H1 (cell line): ENCODE data around the gene IRF7. TPM values are rescaled to one million over a fixed set of nuclear protein-coding genes. Genes with fewer than 3 reads are reported as not detected.

Experiments used
- CTCF ChIA-PET: fragments of 300-600 bp; sonication (Branson Sonifier 250); formaldehyde crosslinking; loops from one replicate; lab custom pipeline; 2021; ENCODE audit not compliant: partially characterized antibody; lab: Charles Lee
- POLR2A ChIA-PET: fragments of 300-600 bp; sonication (Branson Sonifier 250); formaldehyde crosslinking; loops from one replicate; lab custom pipeline; 2021; ENCODE audit warnings: inconsistent platforms; ENCODE audit not compliant: partially characterized antibody; lab: Charles Lee
- DNase-seq, 2 experiments: peaks; one replicate each; pipeline versions ENCODE4 v3.0.0 to v3.0.0-alpha.2; 2010 to 2022; ENCODE audit warnings: low spot score in 2 of 2, low read depth in 1 of 2, mixed read lengths in 1 of 2
- FAIRE-seq: peaks from 2 replicates; lab custom pipeline; 2011; peaks lifted over from hg19 to GRCh38; lab: Jason Lieb, UNC
- H2AFZ ChIP-seq: 2 replicates; pipeline ENCODE4 v1.8.1; 2012; ENCODE audit warnings: low read length, inconsistent platforms
- H2AK5ac ChIP-seq: 2 replicates; pipeline ENCODE4 v1.6.1; 2013; ENCODE audit warnings: low read depth, low read length
- H2BK120ac ChIP-seq: replicated peaks from 2 replicates; pipeline ENCODE3; 2013; ENCODE audit warnings: low read depth, low read length, inconsistent platforms
- H2BK12ac ChIP-seq: 2 replicates; pipeline ENCODE4 v1.6.1; 2013; ENCODE audit warnings: low read depth, low read length
- H2BK15ac ChIP-seq: 2 replicates; pipeline ENCODE4 v1.6.1; 2013; ENCODE audit warnings: low read length
- H2BK20ac ChIP-seq: 2 replicates; pipeline ENCODE4 v1.6.1; 2013; ENCODE audit warnings: low read length
- H2BK5ac ChIP-seq: 2 replicates; pipeline ENCODE4 v1.6.1; 2013; ENCODE audit warnings: low read depth, low read length
- H3K14ac ChIP-seq: 2 replicates; pipeline ENCODE4 v1.6.1; 2013; ENCODE audit warnings: inconsistent platforms; ENCODE audit not compliant: insufficient read length
- H3K18ac ChIP-seq: 2 replicates; pipeline ENCODE4 v1.6.1; 2013; ENCODE audit warnings: low read length; ENCODE audit errors: extremely low read depth
- H3K23ac ChIP-seq: 2 replicates; pipeline ENCODE4 v1.6.1; 2013; ENCODE audit warnings: inconsistent platforms; ENCODE audit not compliant: insufficient read length
- H3K23me2 ChIP-seq: 2 replicates; pipeline ENCODE4 v1.6.1; 2013; ENCODE audit warnings: low read depth, low read length
- H3K27ac ChIP-seq: 2 replicates; pipeline ENCODE4 v1.6.1; 2011; ENCODE audit warnings: low read depth, low read length, inconsistent platforms
- H3K27me3 ChIP-seq, 4 experiments: replicated peaks in 1 of 4; 1 replicate in 1 of 4; 2 replicates in 3 of 4; pipeline versions ENCODE4 v1.6.1 to v1.8.1; 2011 to 2013; ENCODE audit warnings: low read length in 3 of 4, mild to moderate bottlenecking in 3 of 4, inconsistent platforms in 2 of 4, mixed read lengths in 2 of 4, moderate library complexity in 1 of 4; ENCODE audit not compliant: control insufficient read depth in 3 of 4, insufficient read depth in 3 of 4; ENCODE audit errors: extremely low read depth in 1 of 4
- H3K36me3 ChIP-seq, 4 experiments: 2 replicates each; pipeline versions ENCODE4 v1.6.1 to v1.8.1; 2011 to 2013; ENCODE audit warnings: mild to moderate bottlenecking in 4 of 4, low read length in 3 of 4, moderate library complexity in 2 of 4, control low read depth in 1 of 4, inconsistent platforms in 1 of 4; ENCODE audit not compliant: insufficient read depth in 4 of 4, control insufficient read depth in 2 of 4
- H3K4ac ChIP-seq: replicated peaks from 2 replicates; pipeline ENCODE3; 2013; ENCODE audit warnings: low read length, low read depth, mixed read lengths, inconsistent platforms; ENCODE audit not compliant: insufficient read length
- H3K4me1 ChIP-seq, 4 experiments: replicated peaks in 1 of 4; 1 replicate in 1 of 4; 2 replicates in 3 of 4; pipeline versions ENCODE4 v1.6.1 to v1.8.1; 2011 to 2013; ENCODE audit warnings: low read length in 3 of 4, inconsistent platforms in 2 of 4, mixed read lengths in 1 of 4; ENCODE audit not compliant: insufficient read depth in 4 of 4, control insufficient read depth in 3 of 4
- H3K4me2 ChIP-seq, 2 experiments: 2 replicates each; pipeline versions ENCODE4 v1.6.1 to v1.8.1; 2011 to 2013; ENCODE audit warnings: low read depth in 2 of 2, low read length in 2 of 2, control low read depth in 1 of 2, inconsistent platforms in 1 of 2, mild to moderate bottlenecking in 1 of 2; ENCODE audit not compliant: insufficient read depth in 1 of 2
- H3K4me3 ChIP-seq, 4 experiments: fragments of 200-600, 300-600 bp in 1 of 4; sonication (generic), shearing (Covaris generic), sonication (Bioruptor Twin) in 1 of 4; 2 replicates each; pipeline versions ENCODE4 v1.5.1 to v1.8.1; 2011 to 2016; ENCODE audit warnings: low read length in 4 of 4, low read depth in 3 of 4, control low read depth in 2 of 4, inconsistent platforms in 2 of 4, mild to moderate bottlenecking in 2 of 4, mixed read lengths in 1 of 4, moderate library complexity in 1 of 4; ENCODE audit not compliant: insufficient read depth in 2 of 4; ENCODE audit errors: extremely low read depth in 1 of 4
- H3K56ac ChIP-seq: replicated peaks from 2 replicates; pipeline ENCODE3; 2013; ENCODE audit warnings: low read depth, mild to moderate bottlenecking, mixed read lengths, low read length, inconsistent platforms; ENCODE audit not compliant: insufficient read length
- H3K79me1 ChIP-seq: 2 replicates; pipeline ENCODE4 v1.6.1; 2013; ENCODE audit warnings: low read depth, low read length, control low read depth
- H3K79me2 ChIP-seq, 2 experiments: 2 replicates each; pipeline versions ENCODE4 v1.6.1 to v1.8.1; 2012 to 2013; ENCODE audit warnings: low read length in 2 of 2, mild to moderate bottlenecking in 2 of 2, inconsistent platforms in 1 of 2; ENCODE audit not compliant: insufficient read depth in 2 of 2, control insufficient read depth in 1 of 2
- H3K9ac ChIP-seq, 4 experiments: replicated peaks in 1 of 4; 1 replicate in 1 of 4; 2 replicates in 3 of 4; pipeline versions ENCODE4 v1.6.1 to v1.8.1; 2011 to 2013; ENCODE audit warnings: low read depth in 3 of 4, low read length in 3 of 4, control low read depth in 2 of 4, mild to moderate bottlenecking in 2 of 4, moderate library complexity in 2 of 4, inconsistent platforms in 1 of 4; ENCODE audit errors: extremely low read depth in 1 of 4
- H3K9me3 ChIP-seq, 2 experiments: 2 replicates each; pipeline versions ENCODE4 v1.6.1 to v1.8.1; 2012 to 2013; ENCODE audit warnings: mild to moderate bottlenecking in 2 of 2, moderate library complexity in 2 of 2, control low read depth in 1 of 2, inconsistent platforms in 1 of 2, low read depth in 1 of 2, low read length in 1 of 2, mixed read lengths in 1 of 2; ENCODE audit not compliant: insufficient read depth in 2 of 2
- H4K20me1 ChIP-seq, 2 experiments: replicated peaks in 1 of 2; 2 replicates each; pipeline versions ENCODE3 to v1.8.1; 2011 to 2013; ENCODE audit warnings: inconsistent platforms in 2 of 2, low read length in 2 of 2, mild to moderate bottlenecking in 1 of 2; ENCODE audit not compliant: insufficient read depth in 2 of 2, control insufficient read depth in 1 of 2
- H4K5ac ChIP-seq: 2 replicates; pipeline ENCODE4 v1.6.1; 2013; ENCODE audit warnings: low read length, low read depth, mixed read lengths, inconsistent platforms; ENCODE audit not compliant: insufficient read length
- H4K8ac ChIP-seq: 2 replicates; pipeline ENCODE4 v1.8.0; 2013; ENCODE audit warnings: mild to moderate bottlenecking, moderate library complexity, low read length, inconsistent platforms; ENCODE audit not compliant: insufficient read depth; ENCODE audit errors: extremely low read depth
- H4K91ac ChIP-seq: replicated peaks from 2 replicates; pipeline ENCODE3; 2013; ENCODE audit warnings: low read length, mixed read lengths, inconsistent platforms; ENCODE audit not compliant: insufficient read length
- ASH2L ChIP-seq: fragments of 200-600, 300-600 bp; sonication (generic); IDR thresholded peaks from one replicate; pipeline ENCODE4 v1.7.1; 2017; ENCODE audit warnings: low read length
- JUN ChIP-seq: IDR thresholded peaks from 2 replicates; pipeline ENCODE4 v1.6.1; 2011; ENCODE audit warnings: low read depth, mild to moderate bottlenecking, improper control_type of control experiment, low read length
- RBBP5 ChIP-seq: IDR thresholded peaks from 2 replicates; pipeline ENCODE4 v1.7.1; 2012; ENCODE audit warnings: low read depth, mild to moderate bottlenecking, inconsistent platforms, low read length, moderate library complexity, borderline replicate concordance
- RFX5 ChIP-seq: IDR thresholded peaks from 2 replicates; pipeline ENCODE4 v1.6.1; 2011; ENCODE audit warnings: low read depth, low read length, improper control_type of control experiment, borderline replicate concordance
- SAP30 ChIP-seq: fragments of 300-600 bp; sonication (generic); IDR thresholded peaks from 2 replicates; pipeline ENCODE4 v1.7.1; 2012; ENCODE audit warnings: low read length, moderate library complexity, mild to moderate bottlenecking, inconsistent platforms; ENCODE audit not compliant: insufficient read depth, insufficient replicate concordance
- SIN3A ChIP-seq, 2 experiments: IDR thresholded peaks in 1 of 2; conservative IDR thresholded peaks in 1 of 2; 2 replicates each; pipeline ENCODE4 v1.6.1; 2011 to 2012; ENCODE audit warnings: low read length in 2 of 2, improper control_type of control experiment in 1 of 2, low read depth in 1 of 2, mild to moderate bottlenecking in 1 of 2
- WGBS, 2 experiments: shearing (Covaris generic) in 1 of 2; methylation state at CpG; one replicate each; pipeline versions ENCODE4 v1.1.6 to v1.1.7; 2013 to 2015; ENCODE audit warnings: low lambda C conversion rate in 2 of 2, mixed read lengths in 2 of 2, inconsistent platforms in 1 of 2, low coverage in 1 of 2, missing lambda C conversion rate in 1 of 2; ENCODE audit not compliant: insufficient replicate concordance in 2 of 2, insufficient coverage in 1 of 2, insufficient read length in 1 of 2; ENCODE audit errors: extremely low coverage in 1 of 2, missing lambda C conversion rate in 1 of 2; 5-methylcytosine and 5-hydroxymethylcytosine counted together
- polyA plus RNA-seq, 7 experiments: library from polyadenylated mRNA; depleted of rRNA in 3 of 7; stranded (reverse) in 5 of 7; unstranded in 2 of 7; fragments of >200 nt in 5 of 7; fragments of 200-250 nt in 2 of 7; gene quantifications; 1 replicate in 5 of 7; 2 replicates in 1 of 7; 4 replicates in 1 of 7; pipeline versions ENCODE4 v1.2.1 to v1.2.3, GENCODE V29; 2011 to 2013; ENCODE audit warnings: missing spikeins in 2 of 7, mixed read lengths in 2 of 7
- total RNA-seq: library from RNA; stranded (reverse); fragmentation: NEBNext Ultra II Directional; extraction: Animal tissue kit (Norgen Biotek cat#: 25700); gene quantifications from 2 replicates; pipeline ENCODE4 v1.2.1, GENCODE V29; 2021

The IRF7 gene
- total and polyA plus RNA-seq, 2 of the 8 experiments (the other 6 are each of a cell fraction or from before 2014, with no cell fraction given) = 9.1 to 9.6 TPM

DNA sequence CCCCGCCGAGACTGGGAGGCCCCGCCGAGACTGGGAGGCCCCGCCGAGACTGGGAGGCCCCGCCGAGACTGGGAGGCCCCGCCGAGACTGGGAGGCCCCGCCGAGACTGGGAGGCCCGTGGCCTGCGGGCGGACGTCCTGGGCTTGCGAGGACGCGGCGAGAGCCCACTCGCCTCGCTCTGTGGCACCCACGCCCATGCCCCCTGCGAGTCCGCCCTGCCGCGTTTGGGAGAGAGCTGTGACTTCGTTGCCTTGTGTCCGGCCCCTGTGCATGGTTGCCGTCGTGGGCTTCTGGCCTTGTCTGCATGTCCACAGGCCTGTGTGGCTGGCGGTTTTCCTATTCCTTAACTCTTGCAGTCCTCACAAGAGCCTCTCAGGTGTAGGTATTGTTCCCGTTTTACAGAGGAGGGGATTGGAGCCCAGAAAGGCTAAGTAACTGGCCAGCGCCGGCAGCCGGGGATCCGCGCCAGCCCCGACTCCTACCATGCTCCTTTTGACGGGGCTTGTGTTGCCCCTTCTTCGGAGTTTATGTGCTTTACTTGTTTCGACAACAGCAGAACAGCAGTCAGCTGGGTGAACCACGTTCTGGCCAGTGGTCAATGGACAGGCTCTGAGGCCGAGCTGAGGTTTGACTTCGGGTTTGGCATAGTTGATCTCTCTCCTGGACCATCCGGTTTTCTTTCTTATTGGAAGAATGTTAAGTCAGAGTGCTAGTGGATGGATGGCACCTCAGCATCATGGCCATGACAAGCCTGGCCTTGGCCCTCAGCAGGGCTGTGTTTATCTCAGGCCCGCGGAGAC, 38.7 kb downstream of the IRF7 start:
- peak; percentile 49 for TF ChIP-seq SAP30
- TF ChIP-seq JUN = no peak
- 0 out of 4 replicates have a peak, but pooled peaks of 1 of the 2 experiments have one; percentile 19 for TF ChIP-seq SIN3A (conservative IDR thresholded peaks at IDR 0.05 in 1 of 2, IDR thresholded peaks at IDR 0.05 in 1 of 2; ENCODE audit: low read depth in 1 of 2, low read length in 2 of 2)
- no peak for TF ChIP-seq RFX5
- no peak for TF ChIP-seq RBBP5
- TF ChIP-seq ASH2L = peak; percentile 20
- peaks cover 0 to 5% (median 2%) of the 10 kb centered on the region in 4 experiments; a peak in 5 of 8 replicates for H3K36me3 ChIP-seq
- no peak overlapping the region for H3K4ac ChIP-seq
- H4K8ac ChIP-seq = peak overlapping the region; percentile 62; the same call in 1 of the 2 replicates
- H2BK15ac ChIP-seq = no peak overlapping the region
- H3K27me3 ChIP-seq = peaks cover 8 to 17% (median 13%) of the 10 kb centered on the region in 4 experiments
- H3K18ac ChIP-seq = no peak overlapping the region
- H2BK5ac ChIP-seq = no peak overlapping the region
- H3K56ac ChIP-seq = peak overlapping the region; percentile 59
- peaks cover 4 to 18% (median 11%) of the 10 kb centered on the region in 4 experiments for H3K4me1 ChIP-seq
- H2BK120ac ChIP-seq = no peak overlapping the region
- H3K27ac ChIP-seq = no peak overlapping the region; the same call in 1 of the 2 replicates
- H2AK5ac ChIP-seq = no peak overlapping the region
- no peak overlapping the region for H2AFZ ChIP-seq
- H2BK20ac ChIP-seq = no peak overlapping the region
- H3K79me2 ChIP-seq = peaks cover 38 to 52% of the 10 kb centered on the region in 2 experiments
- H3K23ac ChIP-seq = no peak overlapping the region
- DNase-seq (no peak), FAIRE-seq (no peak)
- peak overlapping the region; percentile 91 to 99 for H3K4me2 ChIP-seq
- H3K9ac ChIP-seq = peak overlapping the region; percentile 73 to 97 (median 92)
- peaks cover 23% of the 10 kb centered on the region for H3K79me1 ChIP-seq
- H3K23me2 ChIP-seq = peaks cover 15% of the 10 kb centered on the region
- WGBS, 2 experiments = 17% methylated on average over 36 of the region's 48 CpGs; no CpG with 5 or more reads in 1 of the 2 experiments
- H3K9me3 ChIP-seq = no peaks in the 10 kb centered on the region
- peak overlapping the region; percentile 55 for H4K91ac ChIP-seq
- H4K5ac ChIP-seq = peak overlapping the region; percentile 44
- H2BK12ac ChIP-seq = no peak overlapping the region
- ChIA-PET CTCF (interaction anchor here (0.7 to 2.6 kb wide), 5 partner anchors 13 to 90 kb away, joined by 3 to 11 read pairs (median 5); no protein-coding TSS in a partner anchor), POLR2A (interaction anchor here (0.9 to 2.6 kb wide), 5 partner anchors 11 to 35 kb away, joined by 3 to 15 read pairs (median 4); no protein-coding TSS in a partner anchor)
- peaks cover 37 to 44% of the 10 kb centered on the region in 2 experiments for H4K20me1 ChIP-seq
- H3K14ac ChIP-seq = no peak overlapping the region
- peak overlapping the region; percentile 87 to 99 (median 88) for H3K4me3 ChIP-seq
